WTC11 (cell line): ENCODE measurements around the gene SMCR8. TPM values are rescaled to one million over a fixed set of nuclear protein-coding genes. Genes with fewer than 3 reads are reported as not detected.

Experiments used
- ATAC-seq: fragments of 200-7000 bp; cut with Tn5 transposase; 2 replicates; pipeline ENCODE4 v1.10.0; 2021; ENCODE audit warnings: mild to moderate bottlenecking, moderate library complexity
- CTCF ChIA-PET: fragments of 300-600 bp; sonication (Branson Sonifier 250); formaldehyde crosslinking; loops from one replicate; lab custom pipeline; 2021; ENCODE audit warnings: antibody characterized with exemption; lab: Charles Lee
- POLR2A ChIA-PET: fragments of 350-600 bp; sonication (Branson Sonifier 250); formaldehyde crosslinking; loops from one replicate; lab custom pipeline; 2021; ENCODE audit warnings: antibody characterized with exemption; lab: Charles Lee
- DNase-seq: peaks from one replicate; pipeline ENCODE4 v3.0.0; 2021; ENCODE audit warnings: low spot score
- H3K27ac Mint-ChIP-seq: 2 replicates; pipeline ENCODE4 v1.8.0; 2021; ENCODE audit warnings: mixed read lengths
- H3K27me3 Mint-ChIP-seq: 2 replicates; pipeline ENCODE4 v1.8.0; 2021; ENCODE audit warnings: low read depth, mild to moderate bottlenecking, moderate library complexity, mixed read lengths
- H3K36me3 Mint-ChIP-seq: 2 replicates; pipeline ENCODE4 v1.8.0; 2021; ENCODE audit warnings: mixed read lengths
- H3K4me1 Mint-ChIP-seq: 2 replicates; pipeline ENCODE4 v1.8.0; 2022; ENCODE audit warnings: mixed read lengths
- H3K4me3 Mint-ChIP-seq: 2 replicates; pipeline ENCODE4 v1.8.0; 2021; ENCODE audit warnings: mild to moderate bottlenecking, moderate library complexity, mixed read lengths
- H3K9me3 Mint-ChIP-seq: 2 replicates; pipeline ENCODE4 v1.8.0; 2021; ENCODE audit warnings: mixed read lengths
- CTCF ChIP-seq: fragments of 200-600 bp; IDR thresholded peaks from 2 replicates; pipeline ENCODE4 v1.8.0; 2022; ENCODE audit warnings: antibody characterized with exemption
- E2F4 ChIP-seq: sonication (generic); formaldehyde crosslinking; IDR thresholded peaks from 2 replicates; pipeline ENCODE4 v1.8.1; 2022; ENCODE audit warnings: low read depth, mild to moderate bottlenecking, moderate library complexity, missing genetic modification reagents, borderline replicate concordance
- FOXP1 ChIP-seq: sonication (generic); formaldehyde crosslinking; IDR thresholded peaks from 2 replicates; pipeline ENCODE4 v1.8.0; 2022; ENCODE audit warnings: missing genetic modification reagents, mild to moderate bottlenecking, moderate library complexity, borderline replicate concordance
- JAZF1 ChIP-seq: fragments of 250-450 bp; sonication (Bioruptor Pico); IDR thresholded peaks from 2 replicates; pipeline ENCODE4 v1.9.0; 2021; ENCODE audit warnings: moderate library complexity, mild to moderate bottlenecking, inconsistent platforms
- JUN ChIP-seq: sonication (generic); formaldehyde crosslinking; IDR thresholded peaks from 2 replicates; pipeline ENCODE4 v1.8.0; 2023; ENCODE audit warnings: mild to moderate bottlenecking, missing genetic modification reagents
- PRDM15 ChIP-seq: sonication (generic); formaldehyde crosslinking; IDR thresholded peaks from 2 replicates; pipeline ENCODE4 v1.8.0; 2022; ENCODE audit warnings: missing genetic modification reagents
- PREB ChIP-seq: sonication (generic); formaldehyde crosslinking; IDR thresholded peaks from 2 replicates; pipeline ENCODE4 v1.8.1; 2022; ENCODE audit warnings: mild to moderate bottlenecking, missing genetic modification reagents, moderate library complexity, borderline replicate concordance
- RORB ChIP-seq: fragments of 250-450 bp; sonication (Bioruptor Pico); IDR thresholded peaks from 2 replicates; pipeline ENCODE4 v1.9.0; 2021; ENCODE audit warnings: mild to moderate bottlenecking
- SOX15 ChIP-seq: fragments of 250-450 bp; sonication (Bioruptor Pico); IDR thresholded peaks from 2 replicates; pipeline ENCODE4 v1.9.0; 2021; ENCODE audit warnings: mild to moderate bottlenecking
- TP53 ChIP-seq: sonication (generic); formaldehyde crosslinking; IDR thresholded peaks from 2 replicates; pipeline ENCODE4 v1.8.1; 2023; ENCODE audit warnings: mild to moderate bottlenecking, missing genetic modification reagents
- USF1 ChIP-seq: sonication (generic); formaldehyde crosslinking; IDR thresholded peaks from 2 replicates; pipeline ENCODE4 v1.8.0; 2022; ENCODE audit warnings: mild to moderate bottlenecking, missing genetic modification reagents
- ZBTB43 ChIP-seq: sonication (generic); formaldehyde crosslinking; IDR thresholded peaks from 2 replicates; pipeline ENCODE4 v1.8.1; 2023; ENCODE audit warnings: mild to moderate bottlenecking, missing genetic modification reagents
- ZMAT4 ChIP-seq: fragments of 250-450 bp; sonication (Bioruptor Pico); IDR thresholded peaks from 2 replicates; pipeline ENCODE4 v1.9.0; 2021; ENCODE audit warnings: mild to moderate bottlenecking
- ZNF425 ChIP-seq: fragments of 250-450 bp; sonication (Bioruptor Pico); conservative IDR thresholded peaks from 2 replicates; pipeline ENCODE4 v1.9.0; 2021; ENCODE audit warnings: mild to moderate bottlenecking
- ZNF532 ChIP-seq: fragments of 250-450 bp; sonication (Bioruptor Pico); IDR thresholded peaks from 2 replicates; pipeline ENCODE4 v1.9.0; 2021; ENCODE audit warnings: mild to moderate bottlenecking, borderline replicate concordance
- total RNA-seq: library from RNA; stranded (reverse); gene quantifications from 3 replicates; pipeline ENCODE4 v1.2.3, GENCODE V29; 2021

SMCR8 gene
- total RNA-seq, 1 experiment from 2014 or later, result 19.1 TPM

- H3K36me3 Mint-ChIP-seq, result peaks cover 55% of the 10 kb centered on the region
- CTCF ChIA-PET, result interaction anchor here (0.5 kb wide), 1 partner anchor 34 kb away, joined by 3 read pairs; no protein-coding TSS in a partner anchor
- H3K4me1 Mint-ChIP-seq, result no peaks in the 10 kb centered on the region
- H3K4me3 Mint-ChIP-seq, result no peak overlapping the region
- H3K27me3 Mint-ChIP-seq, result no peaks in the 10 kb centered on the region
- H3K9me3 Mint-ChIP-seq, result peaks cover 7% of the 10 kb centered on the region
- POLR2A ChIA-PET, result interaction anchor here (0.7 kb wide), 1 partner anchor 36 kb away, joined by 3 read pairs; the partner anchor contains the start of gene SHMT1
- ATAC-seq, result no peak
- no peak for DNase-seq
- H3K27ac Mint-ChIP-seq, result no peak overlapping the region; the same call in 1 of the 2 replicates
- TF ChIP-seq ZMAT4 (CRISPR knock-in tag) (no peak), ZNF532 (CRISPR knock-in tag) (no peak), TP53 (CRISPR knock-in tag) (no peak), PREB (CRISPR knock-in tag) (no peak), USF1 (CRISPR knock-in tag) (no peak), E2F4 (no peak), JAZF1 (CRISPR knock-in tag) (no peak), ZBTB43 (CRISPR knock-in tag) (no peak)
Observed at GRCh38 chr17:18327556-18327955, 12.5 kb downstream of the SMCR8 start.

GRCh38 chr17:18328643-18329204, 13.6 kb downstream of the SMCR8 start:
- Mint-ChIP-seq H3K36me3 (peaks cover 56% of the 10 kb centered on the region), H3K27ac (no peak overlapping the region), H3K9me3 (peaks cover 7% of the 10 kb centered on the region), H3K27me3 (no peaks in the 10 kb centered on the region), H3K4me3 (no peak overlapping the region), H3K4me1 (no peaks in the 10 kb centered on the region)
- no peak for ATAC-seq
- no peak for DNase-seq
- ChIA-PET POLR2A (interaction anchor here (0.6 kb wide), 1 partner anchor 14 kb away, joined by 4 read pairs; the partner anchor contains the start of genes SMCR8 and TOP3A), CTCF (no interaction called here)
- TF ChIP-seq PRDM15 (CRISPR knock-in tag) (no peak), SOX15 (CRISPR knock-in tag) (no peak), ZNF425 (CRISPR knock-in tag) (no peak), CTCF (no peak), ZMAT4 (CRISPR knock-in tag) (no peak), FOXP1 (no peak), JUN (CRISPR knock-in tag) (no peak), RORB (CRISPR knock-in tag) (no peak)
